A673 (cell line): ENCODE data around the gene SLC12A2.

Experiments
- CTCF ChIP-seq: fragments of 300-800, 200-600 bp; sonication (generic); conservative IDR thresholded peaks from 2 replicates; pipeline ENCODE4 v1.5.1; 2017; ENCODE audit warnings: low read depth, mild to moderate bottlenecking, antibody characterized with exemption, low read length, moderate library complexity, mixed read lengths
- EZH2 ChIP-seq: fragments of 200-600 bp; sonication (generic); IDR thresholded peaks from 2 replicates; pipeline ENCODE4 v1.6.1; 2017; ENCODE audit warnings: borderline replicate concordance, low read depth, mild to moderate bottlenecking, mixed read lengths, antibody characterized with exemption, low read length; ENCODE audit not compliant: poor library complexity, severe bottlenecking

- TF ChIP-seq CTCF (no peak), EZH2 (no peak)
Measured at GRCh38 chr5:128085413-128085812, 1.8 kb downstream of the SLC12A2 start.
